Measurements from ENCODE around the gene SPPL2B.

SPPL2B gene

DNA sequence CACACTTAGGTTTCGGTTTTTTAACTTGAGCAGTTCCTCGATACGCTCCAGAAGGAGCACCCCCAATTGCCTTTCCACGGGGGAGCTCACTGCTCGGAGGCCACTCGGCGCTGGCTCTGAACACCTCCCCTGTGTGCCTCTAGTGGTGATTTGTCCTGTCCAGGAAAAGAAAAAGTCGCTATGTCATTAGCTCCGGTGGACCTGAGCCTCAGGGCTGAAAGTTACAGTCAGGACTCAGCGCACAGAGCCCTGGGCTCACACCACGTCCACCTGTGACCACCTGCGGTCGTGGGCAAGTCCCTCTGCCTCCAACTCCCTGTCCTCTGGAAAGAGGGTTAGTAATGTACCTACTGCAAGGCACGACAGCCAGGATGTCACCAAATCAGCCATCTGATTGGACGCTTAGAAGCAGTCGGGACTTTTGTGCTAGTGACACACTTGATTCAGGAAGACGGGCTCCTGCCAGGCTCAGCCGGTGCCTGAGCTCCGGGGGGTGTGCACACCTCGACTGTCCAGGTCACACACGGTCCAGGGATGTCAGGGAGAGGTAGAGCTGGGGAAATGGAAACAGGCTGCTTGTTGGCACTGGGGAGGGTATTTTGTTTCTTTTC lies 27.7 kb downstream of the SPPL2B start:
- FAIRE-seq, result no peak

DNA sequence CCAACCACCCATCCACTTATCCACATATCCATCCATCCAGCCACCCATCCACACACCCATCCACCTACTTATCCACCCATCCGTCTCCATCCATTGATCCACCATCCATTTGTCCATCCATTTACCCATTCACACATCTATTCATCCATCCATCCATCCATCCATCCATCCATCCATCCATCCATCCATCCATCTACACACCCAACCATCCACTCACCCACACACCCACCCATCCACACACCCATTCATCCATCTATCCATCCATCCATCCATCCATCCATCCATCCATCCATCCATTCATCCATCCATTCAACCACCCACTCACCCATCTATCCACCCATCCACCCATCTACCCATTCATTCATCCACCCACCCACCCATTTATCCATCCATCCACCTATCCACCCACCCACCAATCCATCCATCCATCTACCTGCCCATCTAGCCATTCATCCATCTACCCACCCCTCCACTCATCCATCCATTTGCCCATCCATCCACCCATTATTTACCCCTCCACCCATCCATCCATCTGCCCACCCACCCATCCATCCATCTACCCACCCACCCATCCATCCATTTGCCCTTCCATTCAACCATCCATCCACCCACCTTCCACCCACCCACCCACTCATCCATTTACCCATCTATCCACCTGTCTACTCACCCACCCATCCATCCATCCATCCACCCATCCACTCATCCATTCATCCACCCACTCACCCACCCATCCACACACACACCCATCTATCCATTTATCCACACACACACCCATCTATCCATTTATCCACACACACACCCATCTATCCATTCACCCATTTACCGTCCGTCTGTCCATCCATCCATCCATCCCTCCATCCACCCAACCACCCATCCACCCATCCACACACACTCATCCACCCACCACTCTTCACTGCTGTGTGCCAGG lies 29.1 kb downstream of the SPPL2B start:
- FAIRE-seq, result no peak

DNA sequence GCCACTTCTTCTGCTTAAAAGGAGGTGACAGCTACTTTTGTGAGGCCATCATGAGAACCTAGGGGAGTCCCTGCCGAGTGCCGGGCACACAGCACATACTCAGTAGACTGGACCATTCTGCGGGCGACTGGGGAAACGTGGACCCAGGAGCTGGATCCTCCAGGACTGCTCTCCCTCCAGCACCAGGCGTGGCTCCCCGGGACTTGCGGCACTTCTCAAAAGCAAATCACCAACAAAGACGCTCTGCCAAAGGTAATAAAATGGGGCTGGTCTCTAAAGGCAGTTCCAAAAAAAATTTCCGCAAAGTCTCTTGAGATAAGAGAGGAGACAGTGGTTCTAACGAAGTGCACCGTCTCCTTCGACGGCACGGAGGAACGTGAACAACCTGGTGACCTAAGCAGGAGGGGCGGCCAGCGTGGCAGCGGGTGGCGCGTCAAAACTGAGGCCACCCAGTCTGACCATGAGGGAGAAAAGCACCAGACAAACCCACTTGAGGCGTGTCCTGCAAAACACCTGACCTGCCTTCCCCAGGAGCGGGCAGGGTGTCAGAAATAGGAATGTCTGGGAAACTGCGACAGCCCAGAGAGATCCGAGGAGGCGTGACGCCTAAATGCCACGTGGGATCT lies 30.2 kb downstream of the SPPL2B start:
- no peak for FAIRE-seq

DNA sequence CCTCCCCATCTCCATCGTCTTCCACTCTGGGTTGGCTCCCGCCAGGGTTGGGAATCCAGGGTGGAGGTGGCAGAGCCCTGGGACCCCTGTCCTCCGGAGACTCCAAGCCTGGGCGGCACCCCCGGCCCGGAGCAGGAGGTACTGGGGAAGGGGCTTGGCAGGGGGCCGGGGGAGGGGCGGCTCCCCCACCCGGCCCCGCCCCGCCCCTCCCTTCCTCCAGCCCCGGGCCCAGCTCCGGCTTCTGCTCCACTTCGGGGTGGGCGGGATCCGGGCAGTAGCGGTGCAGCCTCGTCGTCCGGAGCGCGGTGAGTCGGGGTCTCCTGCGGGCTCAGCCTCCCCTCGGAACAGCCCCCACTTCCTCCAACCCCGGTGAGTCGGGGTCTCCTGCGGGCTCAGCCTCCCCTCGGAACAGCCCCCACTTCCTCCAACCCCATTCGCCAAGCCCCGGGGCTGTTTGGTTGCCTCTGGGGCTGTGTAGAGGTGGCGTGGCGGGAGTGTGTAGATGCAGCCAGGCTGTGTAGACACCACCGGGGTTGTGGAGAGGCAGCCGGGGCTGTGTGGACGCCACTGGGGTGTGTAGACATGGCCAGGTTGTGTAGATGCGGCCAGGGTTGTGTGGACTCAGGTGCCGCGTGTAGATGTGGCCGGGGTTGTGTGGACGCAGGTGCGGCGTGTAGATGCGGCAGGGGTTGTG lies 31.7 kb downstream of the SPPL2B start, which contains the start of gene TMPRSS9:
TSS of gene TMPRSS9 (plus strand) at position 274 of the 694 bp plus-strand sequence. CDS start 29,521 bp downstream, outside the sequence.
- no peak for FAIRE-seq

DNA sequence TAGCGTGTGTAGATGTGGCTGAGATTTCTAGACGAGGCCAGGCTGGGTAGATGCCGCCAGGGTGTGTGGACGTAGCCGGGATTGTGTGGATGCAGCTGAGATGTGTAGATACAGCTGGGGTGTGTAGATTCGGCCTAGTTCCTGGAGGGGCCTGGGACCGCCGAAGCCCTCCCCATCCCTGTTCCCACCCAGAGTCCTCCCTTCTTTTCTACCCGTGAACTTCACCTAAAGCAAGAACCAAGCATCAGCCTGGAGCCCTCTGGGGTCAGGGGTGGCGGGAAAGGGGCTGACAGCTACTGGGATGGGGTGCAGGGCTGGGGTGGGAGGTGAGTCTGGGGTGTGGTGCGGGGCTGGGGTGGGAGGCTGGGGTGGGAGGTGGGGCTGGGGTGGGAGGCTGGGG lies 32.3 kb downstream of the SPPL2B start:
- FAIRE-seq, result no peak

DNA sequence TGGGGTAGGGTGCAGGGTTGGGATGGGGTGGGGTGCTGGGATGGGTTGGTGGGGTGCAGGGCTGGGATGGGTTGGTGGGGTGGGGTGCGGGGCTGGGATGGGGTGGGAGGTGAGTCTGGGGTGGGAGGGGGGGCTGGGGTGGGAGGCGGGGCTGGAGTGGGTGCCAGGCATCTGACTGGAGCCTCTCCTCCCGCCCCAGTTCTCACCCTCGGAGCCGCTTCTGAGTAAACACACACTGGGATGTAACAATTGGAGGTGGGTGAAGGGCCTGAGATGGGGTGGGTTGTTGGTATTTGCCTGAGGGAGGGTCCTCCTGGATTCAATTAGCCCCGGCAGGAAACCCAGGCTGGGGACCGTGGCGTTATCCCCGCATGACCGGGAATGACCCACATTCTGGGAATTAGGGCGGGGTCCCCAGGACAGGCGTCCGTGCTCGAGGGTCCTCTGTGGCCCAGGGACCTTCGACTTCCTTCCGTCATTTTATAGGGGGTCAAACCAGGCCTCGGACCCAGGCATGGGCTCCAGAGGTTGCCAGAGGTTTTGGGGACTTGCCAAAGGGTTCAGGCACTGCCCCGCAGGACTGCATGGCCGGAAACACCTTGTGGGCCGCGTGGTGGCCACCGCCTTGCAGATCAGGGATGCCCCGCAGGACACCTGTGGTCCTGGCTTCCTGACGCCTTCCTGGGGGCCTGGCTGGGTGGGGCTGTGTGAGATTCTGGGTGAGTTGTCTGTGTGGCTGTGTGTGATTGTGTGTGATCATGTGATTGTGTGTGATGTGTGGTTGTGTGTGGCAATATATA lies 33.0 kb downstream of the SPPL2B start:
- FAIRE-seq, result no peak

DNA sequence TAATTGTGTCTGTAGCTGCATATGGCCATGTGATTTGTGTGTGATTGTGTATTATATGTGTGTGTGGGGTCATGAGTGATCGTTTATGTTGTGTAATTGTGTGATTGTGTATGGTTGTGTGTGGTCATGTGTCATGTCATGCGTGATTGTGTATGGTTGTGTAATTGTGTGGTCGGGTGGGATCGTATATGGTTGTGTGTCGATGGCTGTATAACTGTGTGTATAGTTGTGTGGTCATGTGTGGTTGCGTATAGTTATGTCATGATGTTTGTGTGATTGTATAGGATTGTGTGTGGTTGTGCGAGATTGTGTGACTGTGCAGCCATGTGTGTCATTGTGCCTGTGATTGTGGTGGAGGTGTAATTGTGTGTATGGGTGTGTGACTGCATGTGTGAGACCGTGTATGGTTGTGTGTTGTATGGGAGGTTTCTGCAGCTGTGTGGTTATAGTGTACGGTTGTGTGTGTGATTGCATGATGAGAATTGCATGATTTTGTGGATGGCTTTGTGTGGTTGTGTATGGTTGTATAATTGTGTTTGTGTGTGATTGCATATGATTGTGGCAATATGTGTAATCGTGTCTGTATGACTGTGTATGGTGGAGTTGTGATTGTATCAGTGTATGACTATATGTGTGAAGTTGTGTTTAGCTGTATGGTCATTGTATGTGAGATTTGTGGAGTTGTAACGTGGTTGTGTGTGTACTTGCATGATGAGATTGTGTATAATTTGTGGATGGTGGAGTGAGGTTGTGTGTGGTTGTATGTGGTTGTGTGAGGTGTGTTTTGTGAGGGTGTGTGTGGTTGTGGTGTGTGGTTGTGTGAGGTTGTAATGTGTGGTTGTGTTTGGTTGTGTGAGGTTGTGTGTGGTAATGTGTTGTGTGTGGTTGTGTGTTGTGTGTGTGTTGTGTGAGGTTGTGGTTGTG lies 33.8 kb downstream of the SPPL2B start:
- FAIRE-seq, result no peak

DNA sequence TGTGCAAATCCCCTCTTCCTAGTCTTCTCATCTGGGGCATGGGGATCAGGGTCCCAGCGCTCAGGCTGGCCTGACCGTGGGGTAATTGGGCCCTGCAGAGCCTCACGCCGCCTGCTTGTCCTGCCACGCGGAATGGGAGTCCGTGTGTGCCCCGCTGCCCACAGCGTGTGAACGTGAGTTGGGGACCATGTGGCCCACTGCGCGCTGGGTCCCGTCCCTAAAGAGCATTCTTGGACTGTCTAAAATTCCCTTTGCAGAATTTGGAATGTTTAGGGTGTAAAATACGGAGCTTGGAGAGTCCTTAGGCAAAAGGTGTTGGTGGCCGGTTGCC lies 34.5 kb downstream of the SPPL2B start:
- no peak for FAIRE-seq

DNA sequence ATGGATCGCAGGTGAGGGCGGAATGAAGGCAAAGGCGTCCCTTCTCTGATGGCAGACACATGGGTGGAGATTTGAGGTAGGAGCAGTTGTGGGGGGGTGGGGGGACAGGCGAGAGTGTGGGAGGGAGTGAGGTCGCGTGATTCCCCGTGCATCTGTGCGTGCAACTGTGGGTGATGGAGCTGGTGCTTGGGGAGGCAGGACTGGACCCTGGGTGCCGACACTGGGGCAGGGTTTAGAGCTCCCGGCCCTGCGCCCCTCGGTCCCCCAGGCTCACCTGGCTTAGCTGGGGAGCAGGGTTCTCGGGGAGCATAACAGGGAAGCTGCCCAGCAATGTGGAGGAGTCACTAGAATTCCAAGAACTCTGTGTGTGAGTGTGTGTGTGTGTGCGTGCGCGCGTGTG lies 34.9 kb downstream of the SPPL2B start:
- no peak for FAIRE-seq

DNA sequence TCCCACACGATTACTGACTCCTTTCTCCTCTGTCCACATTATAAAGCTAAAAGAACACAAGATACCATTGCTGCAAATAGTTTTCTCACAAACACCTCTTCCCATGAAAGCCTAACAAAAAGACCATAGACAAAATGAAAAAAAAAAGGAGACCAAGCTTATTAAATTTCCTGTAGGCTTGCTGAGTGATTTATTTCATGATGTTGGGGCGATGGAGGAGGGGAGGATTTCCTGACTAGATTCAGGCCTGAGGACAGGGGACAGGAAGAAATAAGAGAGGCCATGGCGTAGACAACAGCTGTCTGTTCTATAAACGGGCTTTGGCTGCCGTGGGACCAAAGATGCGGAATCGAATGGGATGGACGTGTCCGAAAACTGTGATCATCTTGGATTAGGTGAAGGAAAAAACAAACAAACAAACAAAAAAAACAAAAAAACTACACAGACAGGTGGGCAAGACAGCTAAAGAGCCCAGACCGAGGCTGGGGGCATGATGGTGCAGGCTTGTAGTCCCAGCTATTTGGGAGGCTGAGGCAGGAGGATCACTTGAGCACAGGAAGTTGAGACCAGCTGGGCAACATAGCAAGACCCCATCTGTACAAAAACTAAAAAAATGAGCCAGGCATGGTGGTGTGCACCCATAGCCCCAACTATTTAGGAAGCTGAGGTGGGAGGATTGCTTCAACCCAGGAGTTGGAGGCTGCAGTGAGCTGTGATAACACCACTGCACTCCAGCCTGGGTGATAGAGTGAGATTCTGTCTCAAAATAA lies 36.9 kb downstream of the SPPL2B start:
- FAIRE-seq, result no peak

DNA sequence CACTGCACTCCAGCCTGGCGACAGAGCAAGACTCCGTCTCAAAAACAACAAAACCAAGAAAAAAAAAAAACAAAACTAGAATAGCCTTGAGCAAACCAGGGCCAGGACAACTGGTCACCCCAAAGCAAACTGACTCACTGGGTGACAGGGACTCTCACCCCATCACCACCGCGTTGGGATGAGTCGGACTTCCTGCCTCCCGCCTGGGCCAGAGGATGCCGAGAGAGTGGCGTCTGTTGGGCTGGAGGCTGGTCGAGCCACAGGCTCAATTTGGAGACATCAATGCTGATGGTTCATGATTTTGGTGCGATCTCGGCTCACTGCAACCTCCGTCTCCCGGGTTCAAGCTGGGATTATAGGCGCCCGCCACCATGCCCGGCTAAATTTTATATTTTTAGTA lies 43.2 kb downstream of the SPPL2B start:
- no peak for FAIRE-seq

DNA sequence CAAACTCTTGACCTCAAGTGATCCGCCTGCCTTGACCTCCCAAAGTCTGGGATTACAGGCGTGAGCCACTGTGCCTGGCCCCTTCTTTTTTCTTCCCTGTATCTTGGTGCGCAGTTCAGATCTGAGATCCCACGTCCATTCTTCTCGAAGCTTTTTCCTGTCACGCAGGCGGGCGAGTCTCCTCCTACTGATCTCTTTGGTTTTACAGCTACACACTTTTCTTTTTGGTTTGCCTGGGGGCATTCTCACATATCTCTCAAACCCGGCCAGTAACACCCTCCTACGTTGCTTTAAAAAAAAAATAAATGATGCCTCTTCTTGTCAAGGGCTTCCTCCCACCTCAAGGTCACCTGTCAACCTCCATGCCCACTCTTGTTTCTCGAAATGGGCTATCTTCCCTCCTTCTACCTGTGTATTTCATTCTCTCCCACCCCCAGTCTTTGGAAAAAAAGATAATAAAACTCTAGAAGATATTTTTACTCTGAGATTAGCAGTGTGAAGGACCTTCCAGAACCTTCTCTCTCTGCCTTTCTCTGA lies 43.7 kb downstream of the SPPL2B start:
- FAIRE-seq, result no peak

DNA sequence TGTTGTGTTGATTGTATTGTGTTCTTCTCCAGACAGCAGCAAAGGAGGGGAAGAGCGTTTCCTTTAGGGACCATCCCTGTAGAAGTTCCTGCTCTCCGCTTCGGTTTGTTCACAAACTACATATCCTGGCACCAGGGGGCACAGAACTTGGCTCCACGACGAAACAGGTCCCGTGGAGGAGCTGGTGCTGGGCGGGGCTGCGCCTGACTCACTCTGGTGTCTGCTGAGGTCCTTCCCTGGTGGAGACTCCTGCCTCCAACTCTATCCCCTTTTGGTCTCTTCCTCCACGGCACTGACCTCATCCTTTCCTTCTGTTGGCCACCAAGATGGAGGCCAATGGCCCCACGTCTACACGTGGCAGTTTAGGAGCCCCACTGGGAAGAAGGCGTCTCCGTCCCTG lies 46.3 kb downstream of the SPPL2B start:
- FAIRE-seq, result no peak

DNA sequence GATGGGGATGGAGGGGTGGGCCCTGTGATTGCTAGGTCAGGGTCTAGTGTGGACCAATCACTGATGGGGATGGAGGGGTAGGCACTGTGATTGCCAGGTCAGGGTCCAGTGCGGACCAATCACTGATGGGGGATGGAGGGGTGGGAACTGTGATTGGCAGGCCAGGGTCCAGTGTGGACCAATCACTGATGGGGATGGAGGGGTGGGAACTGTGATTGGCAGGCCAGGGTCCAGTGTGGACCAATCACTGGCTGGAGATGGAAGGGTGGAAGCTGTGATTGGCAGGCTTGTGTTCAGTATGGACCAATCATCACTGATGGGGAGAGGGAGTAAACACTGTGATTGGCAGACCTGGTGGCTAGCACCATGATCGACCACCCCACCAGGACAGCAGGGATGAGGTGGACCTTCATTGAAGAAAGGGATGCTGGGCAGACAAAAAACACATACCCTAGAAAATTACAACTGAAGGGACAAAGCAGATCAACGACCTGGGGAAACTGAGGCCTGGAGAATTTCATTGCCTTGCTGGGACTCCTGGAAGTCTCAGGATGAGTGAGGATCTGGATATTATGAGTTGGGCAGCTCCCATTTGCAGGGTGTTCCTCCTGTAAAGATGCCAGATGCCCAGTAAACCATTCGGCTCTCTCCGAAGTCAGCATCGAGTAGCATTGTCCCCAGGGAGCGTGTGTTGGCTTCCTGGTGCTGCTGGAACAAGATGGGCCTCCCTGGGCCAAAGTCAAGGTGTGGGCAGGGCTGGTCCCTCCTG lies 47.1 kb downstream of the SPPL2B start:
- no peak for FAIRE-seq

DNA sequence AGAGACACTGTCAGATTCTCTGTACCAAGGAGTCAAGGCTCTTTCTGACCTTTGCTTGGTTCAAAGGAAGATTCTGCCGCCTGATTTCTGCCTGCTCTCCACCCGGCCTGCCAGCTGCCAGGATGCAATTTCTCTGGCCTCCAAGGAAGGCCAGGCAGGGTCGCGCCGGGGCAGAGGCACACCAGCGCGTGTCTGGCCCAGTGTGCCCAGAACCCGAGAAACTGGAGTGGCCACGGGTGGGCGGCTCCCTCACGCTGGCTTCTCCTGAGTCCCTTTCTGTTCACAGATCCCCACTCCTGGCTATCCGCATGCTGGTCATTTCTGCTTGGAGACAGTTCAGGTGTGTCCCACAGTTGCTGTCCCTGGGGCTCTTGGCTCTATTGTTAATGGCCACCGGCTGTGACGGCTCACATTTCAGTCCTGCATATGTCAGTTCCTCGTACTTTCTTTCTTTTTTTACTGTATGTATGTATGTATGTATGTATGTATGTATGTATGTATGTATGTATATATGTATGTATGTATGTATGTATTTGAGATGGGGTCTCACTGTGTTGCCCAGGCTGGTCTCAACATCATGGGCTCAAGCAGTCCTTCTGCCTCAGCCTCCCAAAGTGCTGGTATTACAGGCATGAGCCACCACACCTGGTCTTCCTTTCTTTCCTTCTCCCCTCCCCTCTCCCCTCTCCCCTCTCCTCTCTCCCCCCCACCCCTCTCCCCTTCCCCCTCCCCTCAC lies 48.5 kb downstream of the SPPL2B start:
- FAIRE-seq, result no peak

DNA sequence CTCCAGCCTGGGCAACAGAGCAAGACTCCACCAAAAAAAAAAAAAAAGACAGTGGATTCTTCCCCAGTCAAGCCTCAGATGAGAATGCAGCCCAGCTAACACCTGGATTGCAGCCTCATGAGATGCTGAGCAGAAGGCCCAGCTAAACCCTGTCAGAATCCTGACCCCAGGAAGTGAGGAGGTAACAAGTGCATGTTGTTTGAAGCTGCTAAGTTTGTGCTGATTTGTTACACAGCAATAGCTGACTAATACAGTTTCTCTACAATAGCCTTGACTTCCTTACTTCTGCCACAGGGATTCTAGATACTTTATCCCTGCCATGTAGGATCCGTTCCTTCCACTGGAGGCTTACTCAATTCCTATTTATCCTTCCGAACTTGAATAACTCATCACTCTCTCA lies 52.1 kb downstream of the SPPL2B start:
- no peak for FAIRE-seq

DNA sequence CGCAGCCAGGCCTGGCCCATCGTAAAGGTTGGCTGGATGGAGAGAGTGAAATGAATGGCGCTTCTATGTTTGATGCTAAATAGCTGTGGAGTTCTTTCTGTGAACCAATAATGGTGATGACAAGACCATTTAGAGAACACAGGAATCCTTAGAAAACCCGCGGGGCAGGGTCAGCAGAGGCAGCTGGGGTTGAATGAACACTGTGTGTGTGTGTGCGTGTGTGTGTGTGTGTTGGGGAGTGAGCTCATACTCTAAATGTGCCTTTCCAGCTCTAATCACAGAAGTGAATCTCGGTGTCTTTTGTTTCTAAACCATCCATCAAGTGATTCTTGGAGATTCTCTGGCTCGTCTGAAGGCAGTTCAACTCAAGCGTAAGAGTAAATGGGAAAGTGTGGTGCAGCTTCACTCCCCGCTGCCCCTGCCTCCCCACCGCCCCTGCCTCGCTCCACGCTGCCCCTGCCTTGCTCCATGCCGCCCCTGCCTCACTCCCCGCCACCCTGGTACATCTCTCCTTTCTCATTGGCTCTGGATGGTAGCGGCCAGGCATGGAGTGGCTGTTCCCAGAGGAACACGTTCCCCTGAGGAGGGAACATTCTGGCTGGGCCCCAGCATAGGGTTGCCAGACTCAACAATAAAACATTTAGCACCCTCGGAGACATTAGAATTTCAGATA lies 52.8 kb downstream of the SPPL2B start:
- no peak for FAIRE-seq

Measured in A204.1 (cell line).